ENCODE measurements around the gene PAX8. TPM values are rescaled to one million over a fixed set of nuclear protein-coding genes. Genes with fewer than 3 reads are reported as not detected.

Gene PAX8
- total RNA-seq, 1 donor = 0.09 TPM

DNA sequence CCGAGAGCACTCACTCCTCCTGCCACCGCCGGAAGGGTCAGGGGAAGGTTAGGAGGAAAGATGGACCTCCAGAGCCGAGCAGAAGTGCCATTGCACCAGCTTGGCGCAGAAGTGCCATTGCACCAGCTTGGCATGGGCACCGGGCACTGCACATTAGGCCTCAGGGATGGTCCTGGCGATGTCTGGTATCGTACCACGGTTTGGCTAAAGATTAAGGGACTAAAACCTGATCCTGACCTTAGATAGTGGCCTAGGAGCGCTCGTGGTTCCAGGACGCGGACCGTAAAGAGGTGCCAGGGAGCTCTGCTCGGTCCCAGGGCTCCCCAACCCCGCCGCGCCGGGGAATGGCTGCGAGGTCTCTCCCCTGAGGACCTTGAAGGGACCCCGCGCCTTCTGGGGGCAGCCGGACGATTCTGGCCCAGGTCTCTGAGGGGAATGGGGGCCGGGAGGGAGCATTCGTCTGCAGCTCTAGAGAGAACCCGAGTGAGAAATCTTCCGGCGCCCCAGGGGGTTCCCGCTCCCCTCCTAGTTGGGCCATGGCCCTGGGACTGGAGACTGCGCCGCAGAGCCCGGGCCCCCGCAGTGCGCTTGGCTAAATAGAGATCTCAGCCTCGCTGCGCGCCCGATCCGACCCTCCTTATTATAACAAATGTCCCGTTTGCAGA, 1.8 kb downstream of the PAX8 start:
- TF ChIP-seq, protein P1, sequence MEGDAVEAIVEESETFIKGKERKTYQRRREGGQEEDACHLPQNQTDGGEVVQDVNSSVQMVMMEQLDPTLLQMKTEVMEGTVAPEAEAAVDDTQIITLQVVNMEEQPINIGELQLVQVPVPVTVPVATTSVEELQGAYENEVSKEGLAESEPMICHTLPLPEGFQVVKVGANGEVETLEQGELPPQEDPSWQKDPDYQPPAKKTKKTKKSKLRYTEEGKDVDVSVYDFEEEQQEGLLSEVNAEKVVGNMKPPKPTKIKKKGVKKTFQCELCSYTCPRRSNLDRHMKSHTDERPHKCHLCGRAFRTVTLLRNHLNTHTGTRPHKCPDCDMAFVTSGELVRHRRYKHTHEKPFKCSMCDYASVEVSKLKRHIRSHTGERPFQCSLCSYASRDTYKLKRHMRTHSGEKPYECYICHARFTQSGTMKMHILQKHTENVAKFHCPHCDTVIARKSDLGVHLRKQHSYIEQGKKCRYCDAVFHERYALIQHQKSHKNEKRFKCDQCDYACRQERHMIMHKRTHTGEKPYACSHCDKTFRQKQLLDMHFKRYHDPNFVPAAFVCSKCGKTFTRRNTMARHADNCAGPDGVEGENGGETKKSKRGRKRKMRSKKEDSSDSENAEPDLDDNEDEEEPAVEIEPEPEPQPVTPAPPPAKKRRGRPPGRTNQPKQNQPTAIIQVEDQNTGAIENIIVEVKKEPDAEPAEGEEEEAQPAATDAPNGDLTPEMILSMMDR (IDR thresholded peaks at IDR 0.05; ENCODE audit: insufficient read depth, low read length) = no peak
- no peak for DNase-seq (ENCODE audit: low read depth)

DNA sequence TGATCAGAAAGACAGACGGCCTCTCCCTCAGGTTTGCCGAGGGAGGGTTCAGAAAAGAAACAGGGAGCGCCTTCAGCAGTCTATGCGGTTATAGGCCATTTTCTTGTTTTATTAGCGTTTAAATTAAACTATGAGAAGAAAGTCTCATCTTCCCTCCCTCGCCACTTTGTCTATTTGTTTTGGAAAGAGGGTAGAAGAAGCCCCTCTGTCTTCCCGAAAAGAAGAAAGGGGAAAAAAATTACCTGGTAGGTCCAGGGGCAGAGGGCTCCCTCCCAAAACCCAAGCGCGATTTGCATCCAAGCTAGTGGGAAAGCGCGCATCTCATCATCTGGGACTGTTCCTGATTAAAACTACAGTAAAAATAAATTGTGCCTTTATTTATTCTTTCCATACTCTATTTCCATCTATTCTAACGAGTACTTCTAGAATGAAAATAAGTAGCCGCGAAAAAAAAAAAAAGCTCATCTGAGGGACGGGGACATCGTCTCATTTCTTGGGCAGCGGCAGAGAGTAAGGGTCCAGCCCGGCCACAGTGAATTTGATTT, 2.4 kb downstream of the PAX8 start:
- no peak for DNase-seq (ENCODE audit: low read depth)
- H3K4me3 ChIP-seq (ENCODE audit: low read depth, low read length) = no peak overlapping the region
- TF ChIP-seq, protein P1 (IDR thresholded peaks at IDR 0.05; ENCODE audit: insufficient read depth, low read length) = no peak

More for the DNA sequence above, 1.8 kb downstream of the PAX8 start:
- H3K4me3 ChIP-seq (ENCODE audit: low read depth, low read length) = no peak overlapping the region

DNA sequence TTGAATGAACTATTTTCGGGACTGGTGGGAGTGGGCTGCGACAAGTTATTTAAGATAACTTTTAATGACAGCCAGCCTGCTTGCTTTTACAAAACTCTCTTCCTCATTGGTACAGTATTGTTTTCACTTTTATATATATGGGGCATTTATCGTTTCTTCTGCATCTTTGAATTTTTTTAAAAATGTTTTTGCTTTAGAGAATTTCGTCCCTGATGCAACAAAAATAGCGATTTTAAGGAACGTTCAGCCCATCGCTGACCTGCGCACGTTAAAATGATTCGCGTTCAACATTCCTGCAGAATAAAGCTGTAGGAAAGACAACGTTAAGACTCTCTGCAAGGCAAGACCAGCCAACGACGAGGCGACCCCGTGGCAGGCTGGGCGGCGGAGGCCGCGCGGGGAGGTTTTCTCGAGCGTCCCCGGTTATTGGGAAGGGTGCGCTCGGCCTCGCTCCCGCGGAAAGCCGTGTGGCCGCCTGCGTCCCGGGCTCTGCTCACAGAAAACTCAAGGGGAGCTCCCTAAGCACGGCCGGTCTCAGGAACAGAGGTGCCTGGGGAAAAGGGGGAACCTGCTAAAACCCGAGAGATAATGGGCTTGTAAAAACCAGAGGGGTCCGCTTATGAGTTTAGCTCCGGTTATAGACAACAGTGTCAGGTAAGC, 3.0 kb downstream of the PAX8 start:
- no peak overlapping the region for H3K4me3 ChIP-seq (ENCODE audit: low read depth, low read length)
- TF ChIP-seq, protein P1 (IDR thresholded peaks at IDR 0.05; ENCODE audit: insufficient read depth, low read length) = no peak
- no peak for DNase-seq (ENCODE audit: low read depth)

DNA sequence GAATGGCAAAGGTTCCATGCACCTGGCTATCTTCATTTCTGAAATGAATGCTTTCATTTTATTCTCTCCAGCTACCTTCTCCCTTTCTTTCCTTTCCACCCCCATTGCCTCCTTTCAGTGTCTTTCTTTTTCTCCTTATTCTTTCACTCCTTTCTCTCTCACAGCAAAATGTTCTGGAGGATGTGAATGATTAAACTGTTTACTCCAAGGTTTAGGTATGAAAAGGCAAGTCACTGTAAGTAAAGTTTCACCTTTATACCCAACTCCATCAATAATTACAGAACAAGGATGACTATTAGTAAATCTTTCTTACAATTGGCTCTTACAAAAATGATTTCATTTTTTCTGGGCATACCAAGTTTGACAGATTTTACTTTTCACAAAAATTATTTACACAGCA, 4.3 kb downstream of the PAX8 start:
- TF ChIP-seq, protein P1 (IDR thresholded peaks at IDR 0.05; ENCODE audit: insufficient read depth, low read length) = no peak
- DNase-seq (ENCODE audit: low read depth) = no peak
- no peak overlapping the region for H3K4me3 ChIP-seq (ENCODE audit: low read depth, low read length)

DNA sequence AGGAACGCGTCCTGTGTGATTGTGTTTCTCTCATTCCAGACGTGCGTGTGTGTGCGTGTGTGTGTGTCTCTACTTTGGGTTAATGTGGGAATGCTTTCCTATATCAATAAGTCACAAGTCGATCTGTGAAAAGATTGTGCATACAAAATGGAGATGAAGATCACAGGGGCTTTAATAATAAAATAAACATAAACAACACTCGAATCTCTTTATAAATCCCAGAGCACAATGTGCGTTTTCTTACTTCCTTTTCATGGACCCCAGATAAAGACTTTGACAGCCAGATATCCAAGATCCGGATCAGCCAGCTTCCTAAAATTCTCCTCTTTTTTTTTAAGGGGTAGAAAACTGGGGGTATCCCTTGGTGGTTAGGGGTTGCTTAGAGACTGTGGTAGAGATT, 4.7 kb downstream of the PAX8 start:
- TF ChIP-seq, protein P1 (IDR thresholded peaks at IDR 0.05; ENCODE audit: insufficient read depth, low read length) = no peak

DNA sequence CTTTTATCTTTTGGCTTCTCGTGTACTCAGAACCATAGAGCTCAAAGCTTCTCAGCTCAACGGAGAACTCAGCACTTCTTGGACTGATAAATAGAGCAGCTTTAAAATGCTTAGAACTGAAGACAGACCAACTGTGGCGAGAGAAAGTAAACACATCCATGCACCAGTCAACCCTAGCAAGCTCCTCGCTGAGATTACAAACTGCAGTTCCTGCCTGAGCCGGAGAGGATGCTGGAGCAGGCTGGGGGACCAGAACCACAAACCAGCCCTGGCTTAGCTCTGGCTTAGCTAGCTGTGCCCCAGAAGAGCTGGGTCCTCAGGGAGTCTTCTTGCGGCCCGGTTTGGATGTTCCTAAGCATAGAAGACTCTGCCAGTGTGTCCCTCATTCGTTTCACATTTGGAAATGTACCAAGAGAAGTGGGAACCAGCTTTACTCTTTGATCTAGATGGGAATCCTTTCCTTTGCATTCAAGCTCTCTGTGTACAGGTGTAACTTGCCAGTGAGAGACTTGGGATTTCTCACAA, 5.6 kb downstream of the PAX8 start:
- DNase-seq (ENCODE audit: low read depth) = no peak
- H3K4me3 ChIP-seq (ENCODE audit: low read depth, low read length) = no peak overlapping the region
- TF ChIP-seq, protein P1 (IDR thresholded peaks at IDR 0.05; ENCODE audit: insufficient read depth, low read length) = peak; percentile 22

More for the DNA sequence above, 4.7 kb downstream of the PAX8 start:
- no peak overlapping the region for H3K4me3 ChIP-seq (ENCODE audit: low read depth, low read length)
- DNase-seq (ENCODE audit: low read depth) = no peak

Measured in fibroblast of the aortic adventitia (primary cell).